Activated naive CD8-positive, alpha-beta T cell (primary cell): ENCODE measurements around the gene P2RX7.
A peak's percentile ranks its signal among the peaks of the same experiment; 100 is the strongest.
"Not testable (repeated sequence)": the region's sequence is repeated elsewhere in the genome, so short reads cannot be mapped to it uniquely, and the experiment has no call there.

Experiments used
- H3K27ac Mint-ChIP-seq: one replicate; pipeline ENCODE4 v1.8.0; 2021; ENCODE audit warnings: mixed read lengths
- H3K27me3 Mint-ChIP-seq: one replicate; pipeline ENCODE4 v1.8.0; 2021; ENCODE audit warnings: mixed read lengths
- H3K36me3 Mint-ChIP-seq: one replicate; pipeline ENCODE4 v1.8.0; 2021; ENCODE audit warnings: mixed read lengths
- H3K4me1 Mint-ChIP-seq: one replicate; pipeline ENCODE4 v1.8.0; 2021; ENCODE audit warnings: low read depth, mixed read lengths
- H3K4me3 Mint-ChIP-seq: one replicate; pipeline ENCODE4 v1.8.0; 2021; ENCODE audit warnings: mild to moderate bottlenecking, mixed read lengths
- H3K9me3 Mint-ChIP-seq: one replicate; pipeline ENCODE4 v1.8.0; 2021; ENCODE audit warnings: low read depth, mixed read lengths

The P2RX7 gene

GRCh38 chr12:121214166-121214777 is 81.6 kb downstream of the P2RX7 start:
- no peaks in the 10 kb centered on the region for H3K27me3 Mint-ChIP-seq
- H3K4me3 Mint-ChIP-seq: peak overlapping the region; percentile 21
- no peaks in the 10 kb centered on the region for H3K9me3 Mint-ChIP-seq
- H3K36me3 Mint-ChIP-seq: peaks cover 5% of the 10 kb centered on the region
- peaks cover 34% of the 10 kb centered on the region for H3K4me1 Mint-ChIP-seq
- peak overlapping the region; percentile 79 for H3K27ac Mint-ChIP-seq

DNA sequence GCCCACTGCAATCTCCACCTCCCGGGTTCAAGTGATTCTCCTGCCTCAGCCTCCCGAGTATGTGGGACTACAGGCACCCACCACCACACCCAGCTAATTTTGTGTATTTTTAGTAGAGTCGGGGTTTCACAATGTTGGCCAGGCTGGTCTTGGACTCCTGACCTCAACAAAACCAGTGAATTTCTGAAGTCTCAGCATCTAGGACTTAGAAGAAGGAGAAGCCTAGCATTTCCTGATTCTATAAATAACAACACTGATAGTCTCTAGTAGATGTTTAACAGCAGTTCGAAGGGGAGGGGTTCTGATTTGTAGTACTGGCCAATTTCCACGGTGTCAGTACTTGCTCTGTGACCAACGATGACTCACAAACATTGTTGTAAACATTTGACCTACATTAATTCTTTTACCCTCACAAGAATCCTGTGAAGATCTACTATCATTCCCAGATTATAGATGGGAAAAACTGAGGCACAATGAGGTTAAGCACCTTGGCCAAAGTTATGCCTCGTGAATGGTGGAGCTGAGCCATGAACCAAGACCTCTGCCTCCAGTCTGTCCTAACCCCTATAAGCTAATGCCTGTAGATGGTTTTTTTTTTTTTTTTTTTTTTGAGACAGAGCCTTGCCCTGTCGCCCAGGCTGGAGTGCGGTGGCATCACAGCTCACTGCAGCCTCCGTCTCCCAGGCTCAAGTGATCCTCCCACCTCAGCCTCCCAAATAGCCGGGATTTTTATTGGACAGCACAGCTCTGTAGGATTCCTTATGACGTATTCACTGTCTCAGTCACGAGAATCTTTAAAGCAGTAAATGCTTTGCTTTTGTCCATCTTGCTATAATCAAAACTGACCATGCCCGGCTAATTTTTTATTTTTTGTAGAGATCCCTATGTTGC is 82.4 kb downstream of the P2RX7 start:
- no peaks in the 10 kb centered on the region for H3K27me3 Mint-ChIP-seq
- H3K27ac Mint-ChIP-seq: peak overlapping the region; percentile 79
- peaks cover 32% of the 10 kb centered on the region for H3K4me1 Mint-ChIP-seq
- no peaks in the 10 kb centered on the region for H3K9me3 Mint-ChIP-seq
- H3K36me3 Mint-ChIP-seq: peaks cover 5% of the 10 kb centered on the region
- H3K4me3 Mint-ChIP-seq: peak overlapping the region; percentile 21

- Mint-ChIP-seq H3K27ac (peak overlapping the region; percentile 72), H3K4me3 (no peak overlapping the region), H3K4me1 (peaks cover 25% of the 10 kb centered on the region), H3K9me3 (no peaks in the 10 kb centered on the region), H3K27me3 (no peaks in the 10 kb centered on the region), H3K36me3 (peaks cover 5% of the 10 kb centered on the region)
These were observed 83.4 kb downstream of the P2RX7 start for GRCh38 chr12:121216102-121216501.

DNA sequence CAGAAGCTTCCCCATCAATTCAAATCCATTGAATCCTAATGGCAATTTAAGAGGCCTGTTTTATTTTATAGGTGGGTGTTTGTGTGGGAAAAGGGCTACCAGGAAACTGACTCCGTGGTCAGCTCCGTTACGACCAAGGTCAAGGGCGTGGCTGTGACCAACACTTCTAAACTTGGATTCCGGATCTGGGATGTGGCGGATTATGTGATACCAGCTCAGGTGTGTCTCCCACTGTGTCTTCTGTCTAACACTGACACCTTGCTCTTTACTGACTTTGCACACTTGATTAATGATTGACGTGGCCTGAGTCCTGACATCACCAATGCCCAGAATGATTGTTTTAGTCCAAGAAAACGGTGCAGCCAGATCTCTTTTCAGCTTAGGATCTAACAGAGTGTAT is 84.4 kb downstream of the P2RX7 start:
- Mint-ChIP-seq H3K9me3 (no peaks in the 10 kb centered on the region), H3K36me3 (peaks cover 5% of the 10 kb centered on the region), H3K27me3 (no peaks in the 10 kb centered on the region), H3K27ac (peak overlapping the region; percentile 72), H3K4me1 (peaks cover 21% of the 10 kb centered on the region), H3K4me3 (no peak overlapping the region)

GRCh38 chr12:121217761-121218160 is 85.1 kb downstream of the P2RX7 start:
- Mint-ChIP-seq H3K4me3 (no peak overlapping the region), H3K27ac (peak overlapping the region; percentile 46), H3K4me1 (peaks cover 21% of the 10 kb centered on the region), H3K27me3 (no peaks in the 10 kb centered on the region), H3K36me3 (peaks cover 5% of the 10 kb centered on the region), H3K9me3 (no peaks in the 10 kb centered on the region)

GRCh38 chr12:121218588-121219352 is 86.1 kb downstream of the P2RX7 start:
- no peak overlapping the region for H3K27ac Mint-ChIP-seq
- no peaks in the 10 kb centered on the region for H3K9me3 Mint-ChIP-seq
- H3K4me3 Mint-ChIP-seq: no peak overlapping the region
- H3K36me3 Mint-ChIP-seq: peaks cover 5% of the 10 kb centered on the region
- peaks cover 30% of the 10 kb centered on the region for H3K4me1 Mint-ChIP-seq
- no peaks in the 10 kb centered on the region for H3K27me3 Mint-ChIP-seq

DNA sequence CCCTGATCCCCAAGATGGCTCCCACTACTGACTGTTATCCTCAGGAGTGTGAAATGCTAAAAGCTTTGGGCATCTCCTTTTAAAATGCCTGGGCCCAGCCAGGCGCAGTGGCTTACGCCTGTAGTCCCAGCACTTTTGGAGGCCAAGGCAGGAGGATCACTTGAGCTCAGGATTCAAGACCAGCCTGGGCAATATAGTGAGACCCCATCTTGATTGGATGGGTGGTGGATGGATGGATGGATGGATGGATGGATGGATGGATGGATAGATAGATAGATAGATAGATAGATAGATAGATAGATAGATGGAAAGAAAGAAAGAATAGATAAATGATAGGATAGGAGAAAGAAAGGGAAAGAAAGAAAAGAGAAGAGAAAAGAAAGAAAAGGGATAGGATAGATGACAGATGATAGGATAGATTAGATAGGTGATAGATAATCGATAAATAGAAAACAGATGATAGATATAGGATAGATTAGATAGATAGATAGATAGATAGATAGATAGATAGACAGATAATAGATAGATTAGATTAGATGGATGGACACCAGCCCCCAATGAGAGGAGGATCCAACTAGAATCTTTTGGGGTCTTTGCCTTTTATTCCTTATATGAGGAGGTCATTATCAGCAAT is 86.8 kb downstream of the P2RX7 start:
- Mint-ChIP-seq H3K4me1 (peaks cover 31% of the 10 kb centered on the region), H3K4me3 (no peak overlapping the region), H3K27ac (peak overlapping the region; percentile 41), H3K27me3 (no peaks in the 10 kb centered on the region), H3K36me3 (peaks cover 2% of the 10 kb centered on the region), H3K9me3 (no peaks in the 10 kb centered on the region)

- H3K4me3 Mint-ChIP-seq: no peak overlapping the region
- H3K27ac Mint-ChIP-seq: peak overlapping the region; percentile 84
- peaks cover 2% of the 10 kb centered on the region for H3K36me3 Mint-ChIP-seq
- no peaks in the 10 kb centered on the region for H3K9me3 Mint-ChIP-seq
- peaks cover 35% of the 10 kb centered on the region for H3K4me1 Mint-ChIP-seq
- H3K27me3 Mint-ChIP-seq: no peaks in the 10 kb centered on the region
These were observed 90.2 kb downstream of the P2RX7 start for GRCh38 chr12:121222847-121223246.

- H3K4me3 Mint-ChIP-seq: no peak overlapping the region
- peak overlapping the region; percentile 84 for H3K27ac Mint-ChIP-seq
- H3K27me3 Mint-ChIP-seq: no peaks in the 10 kb centered on the region
- H3K4me1 Mint-ChIP-seq: peaks cover 35% of the 10 kb centered on the region
- peaks cover 2% of the 10 kb centered on the region for H3K36me3 Mint-ChIP-seq
- H3K9me3 Mint-ChIP-seq: no peaks in the 10 kb centered on the region
These were observed 90.9 kb downstream of the P2RX7 start for GRCh38 chr12:121223292-121224285.

DNA sequence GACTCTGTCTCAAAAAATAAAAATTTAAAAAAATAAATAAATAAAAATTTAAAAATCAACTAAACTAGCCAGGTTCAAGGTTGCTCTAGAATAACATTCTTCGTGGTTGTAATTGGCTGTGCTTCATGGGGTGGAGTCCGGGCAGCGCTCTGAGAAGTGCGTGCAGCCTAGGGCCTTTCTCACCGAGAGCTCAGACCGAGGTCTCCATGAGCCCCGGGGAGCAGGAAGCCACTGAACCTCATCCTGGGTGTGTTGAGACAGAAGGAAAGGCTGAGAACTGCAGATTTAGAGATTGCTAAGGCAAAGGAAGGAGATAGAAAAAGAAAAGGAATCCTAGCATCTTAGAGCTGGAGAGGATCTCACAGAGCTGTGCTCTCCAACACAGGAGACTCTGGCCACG is 91.9 kb downstream of the P2RX7 start:
- Mint-ChIP-seq H3K4me3 (peak overlapping the region; percentile 59), H3K4me1 (peaks cover 35% of the 10 kb centered on the region), H3K9me3 (no peaks in the 10 kb centered on the region), H3K36me3 (no peaks in the 10 kb centered on the region), H3K27me3 (no peaks in the 10 kb centered on the region), H3K27ac (peak overlapping the region; percentile 84)

DNA sequence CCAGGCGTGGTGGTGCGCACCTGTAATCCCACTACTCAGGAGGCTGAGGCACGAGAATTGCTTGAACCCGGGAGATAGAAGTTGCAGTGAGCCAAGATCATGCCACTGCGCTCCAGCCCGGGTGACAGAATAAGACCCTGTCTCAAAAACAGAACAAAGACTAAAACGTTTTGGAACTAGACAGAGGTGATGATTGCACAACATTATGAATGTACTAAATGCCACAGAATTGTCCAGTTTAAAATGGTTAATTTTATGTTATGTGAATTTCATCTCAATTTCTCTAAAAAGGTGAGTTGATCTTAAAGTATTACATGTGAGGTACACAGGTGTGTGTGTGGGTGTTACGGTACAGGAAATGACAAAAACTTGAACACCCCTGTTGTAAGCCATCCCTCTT is 93.7 kb downstream of the P2RX7 start:
- no peaks in the 10 kb centered on the region for H3K9me3 Mint-ChIP-seq
- H3K27me3 Mint-ChIP-seq: no peaks in the 10 kb centered on the region
- peaks cover 1% of the 10 kb centered on the region for H3K36me3 Mint-ChIP-seq
- H3K4me3 Mint-ChIP-seq: no peak overlapping the region
- peak overlapping the region; percentile 34 for H3K27ac Mint-ChIP-seq
- peaks cover 37% of the 10 kb centered on the region for H3K4me1 Mint-ChIP-seq

DNA sequence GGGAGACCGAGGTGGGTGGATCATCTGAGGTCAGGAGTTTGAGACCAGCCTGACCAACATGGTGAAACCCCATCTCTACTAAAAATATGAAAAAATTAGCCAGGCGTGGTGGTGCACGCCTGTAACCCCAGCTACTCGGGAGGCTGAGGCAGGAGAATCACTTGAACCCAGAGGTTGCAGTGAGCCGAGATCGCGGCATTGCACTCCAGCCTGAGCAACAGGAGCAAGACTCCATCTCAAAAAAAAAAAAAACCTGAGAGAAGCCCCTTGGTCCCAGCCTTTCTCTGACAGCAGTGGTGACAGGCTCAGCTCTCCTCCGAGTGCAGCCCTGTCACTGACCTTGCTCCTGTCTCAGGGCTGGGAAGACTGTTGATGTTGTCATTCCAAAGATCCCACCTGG is 94.2 kb downstream of the P2RX7 start:
- H3K27me3 Mint-ChIP-seq, H3K4me3 Mint-ChIP-seq, H3K9me3 Mint-ChIP-seq, H3K27ac Mint-ChIP-seq, H3K36me3 Mint-ChIP-seq: not testable (repeated sequence)
- peaks cover 39% of the 10 kb centered on the region for H3K4me1 Mint-ChIP-seq

GRCh38 chr12:121227294-121227693 is 94.6 kb downstream of the P2RX7 start:
- Mint-ChIP-seq H3K27ac (no peak overlapping the region), H3K4me1 (peaks cover 39% of the 10 kb centered on the region), H3K9me3 (no peaks in the 10 kb centered on the region), H3K27me3 (no peaks in the 10 kb centered on the region), H3K36me3 (peaks cover 2% of the 10 kb centered on the region), H3K4me3 (no peak overlapping the region)
